SJSA1 (cell line): Measurements from ENCODE around the gene ADARB2. TPM values are rescaled to one million over a fixed set of nuclear protein-coding genes. Genes with fewer than 3 reads are reported as not detected.
"Not testable (repeated sequence)": the region's sequence is repeated elsewhere in the genome, so short reads cannot be mapped to it uniquely, and the experiment has no call there.

Experiments
- DNase-seq, 2 experiments: peaks; one replicate each; pipeline ENCODE4 v3.0.0-alpha.2; 2015 to 2020; ENCODE audit warnings: low spot score in 2 of 2, low read depth in 1 of 2
- H3K27ac ChIP-seq: fragments of 250-450 bp; sonication (Bioruptor Pico); 2 replicates; pipeline ENCODE4 v1.5.1; 2020; ENCODE audit warnings: mild to moderate bottlenecking, moderate library complexity
- H3K27me3 ChIP-seq: fragments of 250-450 bp; sonication (Bioruptor Pico); replicated peaks from 2 replicates; pipeline ENCODE4 v1.5.1; 2020; ENCODE audit warnings: mild to moderate bottlenecking, moderate library complexity
- H3K36me3 ChIP-seq: fragments of 250-450 bp; sonication (Bioruptor Pico); 2 replicates; pipeline ENCODE4 v1.5.1; 2020; ENCODE audit warnings: mild to moderate bottlenecking
- H3K4me1 ChIP-seq: fragments of 250-450 bp; sonication (Bioruptor Pico); replicated peaks from 2 replicates; pipeline ENCODE4 v1.6.1; 2021; ENCODE audit warnings: mild to moderate bottlenecking
- H3K4me3 ChIP-seq: fragments of 250-450 bp; sonication (Bioruptor Pico); 2 replicates; pipeline ENCODE4 v1.5.1; 2020; ENCODE audit warnings: mild to moderate bottlenecking
- H3K9me3 ChIP-seq: fragments of 250-450 bp; sonication (Bioruptor Pico); replicated peaks from 2 replicates; pipeline ENCODE4 v1.5.1; 2020; ENCODE audit warnings: mild to moderate bottlenecking
- total RNA-seq: library from RNA; depleted of rRNA; stranded (reverse); fragments of >200 nt; shearing (Covaris generic); gene quantifications from 2 replicates; pipeline ENCODE4 v1.2.3, GENCODE V29; 2014; rRNA removed

ADARB2 gene
- not detected in 2 replicates for total RNA-seq

DNA sequence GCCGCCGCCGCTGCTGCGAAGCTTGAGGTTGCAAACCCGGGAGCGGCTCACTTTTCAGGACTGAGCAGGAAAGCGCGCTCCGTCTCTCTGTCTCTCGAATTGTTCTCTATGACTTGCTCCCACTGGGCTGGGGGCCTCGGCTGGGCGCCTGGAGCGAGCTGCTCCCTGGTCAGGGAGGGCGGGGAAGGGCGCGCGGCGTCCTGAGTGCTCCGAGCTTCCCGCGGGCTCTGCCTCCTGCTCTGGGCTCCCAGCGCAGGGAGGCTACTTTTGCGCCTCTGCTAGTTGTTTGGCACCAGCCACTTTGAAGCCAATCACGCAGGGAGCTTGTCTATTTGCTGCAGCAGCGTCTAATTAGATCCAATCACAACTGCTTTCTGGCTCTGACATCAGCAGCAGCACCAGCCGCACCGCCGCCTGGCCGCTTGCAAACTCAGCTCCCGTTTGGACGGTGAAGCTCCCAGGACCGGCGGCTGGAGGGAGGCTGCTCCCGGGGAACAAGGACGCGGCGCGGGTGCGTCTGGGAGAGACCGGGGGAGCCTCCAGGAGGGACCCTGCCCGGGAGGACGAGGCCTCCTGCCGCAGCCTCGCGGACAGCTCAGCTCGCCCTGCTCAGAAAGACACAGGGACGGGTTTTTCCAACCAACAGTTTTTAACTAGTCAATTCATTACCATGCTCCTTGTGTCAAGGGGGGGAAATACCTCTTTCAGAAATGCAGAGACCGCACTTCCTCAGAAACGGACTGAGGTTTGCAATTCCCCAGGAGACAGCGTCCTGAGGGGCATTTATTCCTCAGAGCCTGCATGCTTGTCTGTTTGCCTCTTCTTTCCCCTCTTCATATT, at the start of gene ADARB2:
ADARB2 (minus strand) TSS at position 304 of the 840 bp plus-strand sequence.
- no peak for DNase-seq
- Histone ChIP-seq H3K27ac (no peak within 1 kb of the TSS), H3K9me3 (no peaks in the 10 kb centered on the region), H3K4me1 (no peaks in the 10 kb centered on the region), H3K27me3 (peaks cover 85% of the 10 kb centered on the region), H3K36me3 (no peaks in the 10 kb centered on the region), H3K4me3 (no peak within 1 kb of the TSS)

DNA sequence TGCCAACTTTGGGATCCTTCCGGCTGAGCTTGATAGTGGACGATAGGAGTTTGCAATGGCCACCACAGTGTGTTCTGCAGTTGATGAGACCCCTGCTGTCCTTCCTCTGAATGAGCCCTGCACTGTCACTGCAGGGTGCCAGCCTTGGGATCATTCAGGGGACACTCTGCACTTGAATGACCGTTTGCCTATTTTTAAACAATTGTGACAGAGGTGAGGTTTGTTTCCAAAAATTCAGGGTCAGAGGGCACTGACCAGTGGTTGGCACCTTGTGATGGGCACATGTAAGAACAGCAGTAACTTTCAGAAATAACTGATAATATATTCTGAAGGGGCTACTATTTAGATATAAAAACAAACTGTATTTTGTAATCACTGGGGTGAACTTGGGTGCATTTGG, 48.5 kb upstream of the ADARB2 start:
- Histone ChIP-seq H3K27ac (no peak overlapping the region), H3K36me3 (no peaks in the 10 kb centered on the region), H3K27me3 (no peaks in the 10 kb centered on the region), H3K9me3 (no peaks in the 10 kb centered on the region), H3K4me3 (no peak overlapping the region), H3K4me1 (no peaks in the 10 kb centered on the region)
- DNase-seq = no peak

DNA sequence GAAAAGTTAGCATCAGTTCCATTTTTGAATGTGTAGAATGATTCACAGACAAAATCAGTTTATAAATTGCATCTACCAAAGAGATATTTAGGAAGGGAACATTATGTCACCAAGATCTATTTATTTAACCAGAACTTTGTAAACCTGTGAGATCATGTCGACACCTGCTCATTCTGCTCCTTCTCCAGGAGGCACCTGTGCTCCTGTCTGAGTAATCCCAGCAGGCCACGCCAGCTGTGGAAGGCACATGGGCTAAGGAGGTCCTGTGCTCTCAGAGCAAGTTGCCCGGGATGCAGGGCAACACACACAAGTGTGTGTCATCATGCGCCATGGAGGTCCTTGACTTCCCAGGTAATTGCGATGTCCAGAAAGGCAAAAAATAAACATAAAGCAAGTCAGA, 45.5 kb upstream of the ADARB2 start:
- Histone ChIP-seq H3K4me1 (no peaks in the 10 kb centered on the region), H3K4me3 (no peak overlapping the region), H3K27me3 (no peaks in the 10 kb centered on the region), H3K36me3 (no peaks in the 10 kb centered on the region), H3K9me3 (no peaks in the 10 kb centered on the region), H3K27ac (no peak overlapping the region)
- no peak for DNase-seq

DNA sequence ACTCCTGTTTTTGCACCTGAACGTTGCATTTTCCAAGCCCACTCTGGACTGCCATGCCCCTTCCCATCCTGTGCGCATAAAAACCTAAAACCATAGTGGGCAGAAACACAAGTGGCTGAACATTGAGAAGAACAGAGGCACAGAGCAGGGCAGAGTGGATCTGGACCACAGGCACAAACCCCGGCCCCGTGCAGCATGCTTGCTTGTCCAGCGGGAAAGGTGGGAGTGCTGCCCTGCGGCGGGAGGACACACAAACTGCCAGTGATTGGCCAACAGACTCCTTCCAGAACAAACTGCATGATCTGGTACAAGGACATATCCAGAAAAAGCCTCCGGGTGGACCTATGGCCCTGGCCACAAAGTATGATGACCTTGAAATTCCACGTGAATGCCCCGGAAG, 42.5 kb upstream of the ADARB2 start:
- no peaks in the 10 kb centered on the region for H3K4me1 ChIP-seq
- no peak for DNase-seq
- no peak overlapping the region for H3K4me3 ChIP-seq
- H3K27ac ChIP-seq = no peak overlapping the region
- H3K36me3 ChIP-seq = no peaks in the 10 kb centered on the region
- no peaks in the 10 kb centered on the region for H3K9me3 ChIP-seq
- H3K27me3 ChIP-seq = 0 out of 2 replicates have a peak, but pooled peaks cover 5% of the 10 kb centered on the region

- no peaks in the 10 kb centered on the region for H3K9me3 ChIP-seq
- H3K4me1 ChIP-seq = no peaks in the 10 kb centered on the region
- H3K27me3 ChIP-seq = 0 out of 2 replicates have a peak, but pooled peaks cover 5% of the 10 kb centered on the region
- no peaks in the 10 kb centered on the region for H3K36me3 ChIP-seq
- DNase-seq = no peak
- H3K27ac ChIP-seq = no peak overlapping the region
- no peak overlapping the region for H3K4me3 ChIP-seq
Measured at GRCh38 chr10:1778375-1778969, 41.1 kb upstream of the ADARB2 start.

DNA sequence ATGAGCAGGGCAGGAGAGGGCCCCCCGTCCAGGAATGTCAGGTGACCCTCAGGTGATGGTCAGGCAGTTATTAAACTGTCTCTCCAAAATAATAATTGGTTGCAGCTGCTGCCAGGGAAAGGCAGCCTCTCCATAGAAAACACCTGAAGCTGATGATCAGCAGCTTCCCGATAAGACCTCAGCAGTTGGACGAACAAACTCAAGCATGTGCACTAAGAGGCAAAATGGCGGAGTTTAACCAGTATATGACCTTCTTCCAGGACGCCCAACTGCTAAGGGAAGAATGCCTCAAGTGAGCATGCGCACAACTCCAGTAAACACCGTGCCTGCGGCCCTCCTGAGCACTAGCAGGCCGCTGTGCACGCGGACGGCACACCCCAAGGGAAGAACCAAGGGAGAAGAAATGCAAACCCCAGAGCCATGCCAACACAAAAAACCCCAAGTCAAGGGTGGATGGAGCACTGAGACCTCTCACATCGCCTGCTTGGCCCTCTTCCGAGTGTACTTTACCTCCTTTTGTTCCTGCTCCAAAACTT, 38.9 kb upstream of the ADARB2 start:
- Histone ChIP-seq H3K4me1 (no peaks in the 10 kb centered on the region), H3K27ac (no peak overlapping the region), H3K36me3 (no peaks in the 10 kb centered on the region), H3K27me3 (0 out of 2 replicates have a peak, but pooled peaks cover 5% of the 10 kb centered on the region), H3K9me3 (no peaks in the 10 kb centered on the region), H3K4me3 (no peak overlapping the region)
- no peak for DNase-seq

DNA sequence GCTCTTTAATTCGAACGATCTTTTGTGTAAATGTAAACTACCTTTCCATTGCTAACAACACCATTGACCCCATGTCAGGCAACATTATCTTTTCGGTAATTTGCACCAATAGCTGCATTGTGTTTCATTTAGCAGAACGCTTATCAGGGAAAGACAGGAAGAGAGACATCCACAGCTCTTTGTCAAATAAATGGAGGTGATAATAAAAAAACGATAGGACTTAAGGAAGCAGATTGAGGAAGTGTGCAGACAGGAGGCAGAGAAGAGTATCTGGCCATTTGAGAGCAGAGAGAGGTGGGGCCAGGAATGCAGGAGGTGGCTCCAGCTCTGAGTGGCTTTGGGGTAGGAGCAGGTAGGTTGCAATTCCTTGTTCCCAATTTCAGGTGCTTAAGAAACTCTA, 37.5 kb upstream of the ADARB2 start:
- H3K36me3 ChIP-seq = no peaks in the 10 kb centered on the region
- no peak overlapping the region for H3K4me3 ChIP-seq
- no peak for DNase-seq
- 0 out of 2 replicates have a peak, but pooled peaks cover 5% of the 10 kb centered on the region for H3K27me3 ChIP-seq
- H3K9me3 ChIP-seq = no peaks in the 10 kb centered on the region
- H3K27ac ChIP-seq = no peak overlapping the region
- no peaks in the 10 kb centered on the region for H3K4me1 ChIP-seq

DNA sequence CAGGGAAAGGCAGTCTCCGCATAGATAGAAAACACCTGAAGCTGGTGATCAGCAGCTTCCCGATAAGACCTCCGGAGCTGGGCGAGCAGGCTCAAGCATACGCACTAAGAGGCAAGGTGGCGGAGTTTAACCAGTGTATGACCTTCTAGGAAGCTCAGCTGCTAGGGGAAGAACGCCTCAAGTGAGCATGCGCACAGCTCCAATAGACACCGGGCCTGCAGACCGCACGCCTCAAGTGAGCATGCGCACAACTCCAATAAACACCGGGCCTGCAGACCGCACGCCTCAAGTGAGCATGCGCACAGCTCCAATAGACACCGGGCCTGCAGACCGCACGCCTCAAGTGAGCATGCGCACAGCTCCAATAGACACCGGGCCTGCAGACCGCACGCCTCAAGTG, 35.9 kb upstream of the ADARB2 start:
- H3K27me3 ChIP-seq, H3K4me3 ChIP-seq, DNase-seq, H3K36me3 ChIP-seq, H3K9me3 ChIP-seq, H3K4me1 ChIP-seq, H3K27ac ChIP-seq: not testable (repeated sequence)

GRCh38 chr10:1766049-1766448, 28.7 kb upstream of the ADARB2 start:
- no peaks in the 10 kb centered on the region for H3K36me3 ChIP-seq
- DNase-seq = no peak
- no peak overlapping the region for H3K27ac ChIP-seq
- no peak overlapping the region for H3K4me3 ChIP-seq
- H3K27me3 ChIP-seq = peaks cover 16% of the 10 kb centered on the region
- H3K4me1 ChIP-seq = no peaks in the 10 kb centered on the region
- H3K9me3 ChIP-seq = no peaks in the 10 kb centered on the region

DNA sequence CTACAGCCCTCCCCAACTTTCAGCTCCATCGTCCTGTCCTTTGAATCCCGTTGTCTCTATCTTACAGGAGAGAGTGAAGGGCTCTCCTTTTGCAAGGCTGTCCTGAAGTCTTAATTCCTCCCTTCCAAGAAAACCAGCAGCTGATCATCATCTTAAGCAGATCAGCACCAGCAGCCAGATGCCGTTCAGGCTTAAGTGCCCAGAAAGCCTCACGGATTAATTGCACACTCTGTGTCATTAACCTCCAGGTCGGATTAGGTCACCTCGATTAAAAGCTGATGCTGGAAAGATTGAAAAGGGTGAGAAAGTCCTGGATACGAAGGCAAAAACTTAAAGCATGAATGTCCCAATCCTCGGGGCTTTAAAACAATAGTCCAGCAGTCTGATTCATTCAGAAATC, 24.8 kb upstream of the ADARB2 start:
- H3K4me3 ChIP-seq = no peak overlapping the region
- no peaks in the 10 kb centered on the region for H3K4me1 ChIP-seq
- no peaks in the 10 kb centered on the region for H3K36me3 ChIP-seq
- H3K27ac ChIP-seq = no peak overlapping the region
- H3K9me3 ChIP-seq = no peaks in the 10 kb centered on the region
- H3K27me3 ChIP-seq = peaks cover 16% of the 10 kb centered on the region
- no peak for DNase-seq

- Histone ChIP-seq H3K9me3 (no peaks in the 10 kb centered on the region; the same call in 1 of the 2 replicates), H3K4me3 (no peak overlapping the region), H3K4me1 (no peaks in the 10 kb centered on the region), H3K27me3 (peaks cover 10% of the 10 kb centered on the region), H3K36me3 (no peaks in the 10 kb centered on the region), H3K27ac (no peak overlapping the region)
- DNase-seq = no peak
Measured at GRCh38 chr10:1754506-1755153, 17.3 kb upstream of the ADARB2 start.

- no peaks in the 10 kb centered on the region for H3K36me3 ChIP-seq
- no peaks in the 10 kb centered on the region for H3K4me1 ChIP-seq
- DNase-seq = no peak
- no peak overlapping the region for H3K4me3 ChIP-seq
- no peak overlapping the region for H3K27ac ChIP-seq
- H3K9me3 ChIP-seq = no peaks in the 10 kb centered on the region; the same call in 1 of the 2 replicates
- peaks cover 10% of the 10 kb centered on the region for H3K27me3 ChIP-seq
Measured at GRCh38 chr10:1752153-1752552, 14.8 kb upstream of the ADARB2 start.

GRCh38 chr10:1747590-1748157, 10.3 kb upstream of the ADARB2 start:
- DNase-seq = no peak

More at GRCh38 chr10:1747590-1748157, 10.3 kb upstream of the ADARB2 start:
- Histone ChIP-seq H3K4me1 (no peaks in the 10 kb centered on the region), H3K4me3 (no peak overlapping the region), H3K9me3 (no peaks in the 10 kb centered on the region), H3K27ac (no peak overlapping the region), H3K36me3 (no peaks in the 10 kb centered on the region), H3K27me3 (peaks cover 11% of the 10 kb centered on the region; the same call in 1 of the 2 replicates)
